Endometrium (tissue), 2 donors: ENCODE data around the gene FNBP1L.

Experiments used
- FAIRE-seq: peaks from 2 replicates; lab custom pipeline; 2012; peaks lifted over from hg19 to GRCh38; lab: Jason Lieb, UNC
- donor health status: control.
- donor health status: control.

FNBP1L gene

DNA sequence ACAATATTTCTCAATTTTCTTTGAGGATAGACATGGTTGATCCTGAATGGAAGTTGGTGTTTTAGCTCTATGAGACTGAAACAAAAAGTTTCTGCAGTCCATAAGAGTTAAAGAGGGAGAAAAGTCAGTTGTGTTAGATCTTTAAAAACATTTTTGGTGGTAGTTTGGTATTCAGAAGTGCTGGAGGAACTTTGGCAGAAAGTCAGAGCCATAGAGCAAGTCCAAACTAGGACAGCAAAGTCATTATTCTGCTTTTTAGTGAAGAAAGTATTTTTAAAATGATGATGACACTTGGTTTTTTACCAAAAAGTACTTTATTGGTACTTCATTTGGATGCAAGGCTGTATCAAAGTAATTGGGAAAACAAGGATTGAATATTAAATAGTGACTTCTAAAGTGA, 41.8 kb downstream of the FNBP1L start:
- FAIRE-seq: peak; percentile 73

- FAIRE-seq: no peak
Measured at GRCh38 chr1:93490357-93490756, 42.4 kb downstream of the FNBP1L start.

DNA sequence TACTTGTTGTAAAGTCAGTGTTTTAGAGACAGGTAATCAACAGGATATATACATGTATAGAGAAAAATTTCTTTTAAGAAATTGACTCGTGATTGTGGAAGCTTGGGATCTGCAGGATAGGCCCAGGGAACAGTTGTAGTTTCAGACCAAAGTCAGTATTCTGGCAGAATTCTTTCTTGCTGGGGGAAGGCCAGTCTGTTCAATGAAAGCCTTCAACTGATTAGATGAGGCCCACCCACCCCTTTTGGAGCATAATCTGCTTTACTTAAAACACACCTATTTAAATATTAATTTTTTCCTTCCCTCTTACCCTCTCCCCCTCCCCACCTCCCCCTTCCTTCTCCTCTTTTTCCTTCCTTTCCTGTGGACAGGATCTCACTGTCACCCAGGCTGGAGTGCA, 48.0 kb downstream of the FNBP1L start:
- no peak for FAIRE-seq

- FAIRE-seq: no peak
Measured at GRCh38 chr1:93496520-93496919, 48.6 kb downstream of the FNBP1L start.

GRCh38 chr1:93499075-93499474, 51.2 kb downstream of the FNBP1L start:
- FAIRE-seq: no peak

DNA sequence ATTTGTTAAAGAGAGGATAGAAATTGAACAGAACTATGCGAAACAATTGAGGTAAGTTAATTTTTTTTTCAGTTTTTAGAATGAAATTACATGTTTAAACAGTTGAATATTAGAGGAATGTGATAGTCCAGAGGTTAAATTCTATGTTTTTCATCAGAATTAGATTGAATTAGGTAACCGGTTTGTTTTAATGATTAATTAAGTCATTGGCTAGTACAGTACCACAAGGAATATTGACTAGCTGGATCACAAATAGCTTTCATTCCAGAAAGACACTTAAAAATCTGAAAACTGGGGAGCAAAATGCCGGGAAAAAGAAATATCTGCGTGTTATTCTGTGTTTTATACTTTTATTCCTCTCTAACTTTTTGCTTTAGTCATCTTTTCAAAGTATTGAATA, 51.6 kb downstream of the FNBP1L start:
- FAIRE-seq: no peak

DNA sequence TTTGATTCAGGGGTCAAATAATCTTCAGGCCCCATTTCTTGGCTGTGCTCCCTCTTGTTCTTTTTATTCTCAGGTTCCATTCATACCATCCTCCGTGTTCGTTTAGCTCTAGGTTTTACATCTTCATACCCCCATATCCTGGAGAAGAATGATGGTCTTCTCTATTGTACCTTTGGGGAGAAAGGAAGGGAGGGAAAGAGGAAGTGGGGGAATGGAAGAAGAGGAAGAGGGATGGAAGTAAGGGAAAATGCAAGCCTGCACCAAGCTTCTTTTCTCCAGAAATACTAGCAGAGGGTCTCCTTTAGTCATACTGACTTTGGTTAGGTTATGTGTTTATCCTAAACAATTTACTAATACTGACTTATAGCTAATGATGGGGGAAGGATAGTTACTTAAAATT, 52.4 kb downstream of the FNBP1L start:
- no peak for FAIRE-seq

DNA sequence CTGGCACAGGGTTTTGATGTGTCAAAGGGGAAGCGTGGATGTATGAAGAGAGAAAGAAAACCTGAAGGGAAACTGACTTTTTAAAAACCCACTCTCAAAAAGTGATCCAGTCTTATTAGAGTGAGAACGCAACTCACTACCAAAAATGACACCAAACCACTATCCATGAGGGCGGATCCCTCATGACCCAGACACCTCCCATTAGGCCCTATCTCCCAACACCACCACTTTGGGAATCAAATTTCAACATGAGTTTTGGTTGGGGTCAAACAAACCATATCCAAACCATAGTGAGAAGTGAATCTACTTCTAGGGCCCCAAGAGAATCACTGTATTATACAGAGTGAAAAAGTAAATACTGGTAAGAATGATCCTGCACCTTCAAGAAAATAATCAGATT, 53.5 kb downstream of the FNBP1L start:
- no peak for FAIRE-seq

GRCh38 chr1:93501829-93502369, 54.0 kb downstream of the FNBP1L start:
- FAIRE-seq: no peak

DNA sequence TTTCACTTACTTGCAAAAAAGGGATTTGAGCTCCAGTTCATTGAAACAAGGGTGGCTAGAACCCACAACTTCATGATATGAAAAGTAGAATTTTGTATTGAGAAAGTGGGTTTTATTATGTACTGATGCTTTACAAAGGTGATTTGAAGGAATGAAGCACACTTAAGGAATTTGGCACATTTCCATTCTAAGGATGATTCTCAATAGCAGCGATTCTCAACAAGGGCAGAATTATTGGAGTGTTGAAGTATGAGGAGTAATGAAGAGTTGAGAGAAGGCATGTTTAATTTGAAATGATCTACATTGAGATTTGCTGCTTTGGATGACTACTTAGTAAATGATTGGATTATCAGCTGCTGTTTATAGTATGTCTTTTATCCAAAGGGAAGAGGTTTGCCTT, 54.7 kb downstream of the FNBP1L start:
- no peak for FAIRE-seq

DNA sequence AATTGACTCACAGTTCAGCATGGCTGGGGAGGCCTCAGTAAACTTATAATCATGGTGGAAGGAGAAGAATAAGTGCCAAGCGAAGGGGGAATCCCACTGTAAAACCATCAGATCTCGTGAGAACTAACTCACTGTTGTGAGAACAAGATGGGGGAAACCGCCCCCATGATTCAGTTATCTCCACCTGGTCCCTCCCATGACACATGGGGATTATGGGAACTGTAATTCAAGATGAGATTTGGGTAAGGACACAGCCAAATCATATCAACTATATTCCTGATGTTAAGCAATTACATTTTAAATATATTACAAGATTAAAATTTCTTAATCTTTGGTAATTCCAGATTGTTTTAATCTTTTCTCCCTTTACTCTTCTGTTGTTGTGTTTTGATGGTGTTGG, 55.2 kb downstream of the FNBP1L start:
- FAIRE-seq: peak; percentile 15

GRCh38 chr1:93503816-93504215, 55.9 kb downstream of the FNBP1L start:
- no peak for FAIRE-seq

- FAIRE-seq: no peak
Measured at GRCh38 chr1:93504247-93505033, 56.5 kb downstream of the FNBP1L start.

DNA sequence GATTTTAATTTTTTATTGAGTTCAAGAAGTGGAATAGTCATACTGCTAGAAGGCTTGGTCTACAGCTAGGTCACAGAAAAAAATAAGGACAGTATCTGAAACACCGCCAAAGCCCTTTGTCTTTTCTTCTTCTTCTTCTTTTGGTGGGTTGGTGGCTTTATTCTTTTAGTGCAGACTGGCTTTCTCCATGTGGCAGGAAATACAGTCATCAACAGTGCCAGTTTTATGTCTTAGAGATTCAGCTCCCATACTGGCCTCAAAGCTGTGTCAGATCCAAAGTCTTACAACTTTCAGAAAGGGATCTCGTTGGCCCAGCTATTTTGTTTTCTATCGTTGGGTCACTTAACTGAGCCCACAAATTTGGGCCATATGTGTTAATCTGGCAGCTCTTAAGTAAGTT, 58.2 kb downstream of the FNBP1L start:
- FAIRE-seq: no peak

GRCh38 chr1:93516164-93516563, 68.2 kb downstream of the FNBP1L start:
- FAIRE-seq: no peak

GRCh38 chr1:93518516-93518915, 70.6 kb downstream of the FNBP1L start:
- FAIRE-seq: no peak

GRCh38 chr1:93519199-93519829, 71.4 kb downstream of the FNBP1L start:
- FAIRE-seq: no peak

GRCh38 chr1:93521618-93522017, 73.7 kb downstream of the FNBP1L start:
- no peak for FAIRE-seq

DNA sequence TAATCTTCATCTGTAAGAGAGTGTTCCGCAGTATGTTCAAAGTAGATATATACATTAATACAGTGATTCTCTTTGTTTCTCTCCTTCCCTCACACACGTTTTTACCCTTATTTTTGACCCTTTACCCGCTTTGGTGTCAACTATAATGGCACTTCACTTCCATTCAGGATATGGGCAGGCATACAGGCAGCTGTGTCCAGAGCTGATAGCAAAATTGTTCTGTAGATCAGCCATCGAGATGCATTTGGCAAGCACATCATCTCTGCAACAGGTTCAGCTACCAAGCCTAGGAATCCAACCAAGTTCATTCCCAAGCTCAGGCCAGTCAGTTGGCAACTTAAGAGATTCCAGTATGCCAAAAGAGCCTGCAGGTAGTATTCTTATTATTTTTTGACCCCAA, 74.8 kb downstream of the FNBP1L start:
- FAIRE-seq: no peak

- FAIRE-seq: peak; percentile 68
Measured at GRCh38 chr1:93525431-93525830, 77.5 kb downstream of the FNBP1L start.

DNA sequence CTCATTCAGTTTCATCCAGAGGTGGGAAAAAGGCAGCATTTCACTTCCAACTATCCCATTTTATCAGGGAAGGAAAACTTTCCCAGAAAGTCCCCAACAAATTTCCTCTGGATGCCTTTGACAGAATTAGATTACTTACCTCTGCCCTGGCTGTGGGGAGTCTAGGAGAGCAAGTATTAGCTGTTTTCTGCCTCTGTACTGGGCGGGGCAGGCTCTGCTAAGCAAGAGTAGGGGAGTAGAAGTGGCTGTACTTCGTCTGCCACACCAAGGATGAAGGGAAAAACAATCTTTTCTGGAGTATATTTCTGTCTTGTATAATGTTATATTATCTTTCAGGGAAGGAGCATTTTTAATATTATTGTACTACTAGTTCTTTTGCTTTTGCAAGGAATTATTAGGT, 78.5 kb downstream of the FNBP1L start:
- no peak for FAIRE-seq

GRCh38 chr1:93528412-93528811, 80.5 kb downstream of the FNBP1L start:
- no peak for FAIRE-seq

GRCh38 chr1:93531193-93531592, 83.3 kb downstream of the FNBP1L start:
- FAIRE-seq: no peak
